Myocyte (in vitro differentiated cells): Measurements from ENCODE around the gene COL4A1. TPM values are rescaled to one million over a fixed set of nuclear protein-coding genes. Genes with fewer than 3 reads are reported as not detected.

Source experiments
- DNase-seq: peaks from one replicate; pipeline ENCODE4 v3.0.0-alpha.2; 2012; ENCODE audit warnings: low read depth
- total RNA-seq: library from RNA; depleted of rRNA; stranded (reverse); fragments of >200 nt; gene quantifications from 2 replicates; pipeline ENCODE4 v1.2.3, GENCODE V29; 2014

The COL4A1 gene
- total RNA-seq, 1 donor from 2014 or later: 128 TPM

DNA sequence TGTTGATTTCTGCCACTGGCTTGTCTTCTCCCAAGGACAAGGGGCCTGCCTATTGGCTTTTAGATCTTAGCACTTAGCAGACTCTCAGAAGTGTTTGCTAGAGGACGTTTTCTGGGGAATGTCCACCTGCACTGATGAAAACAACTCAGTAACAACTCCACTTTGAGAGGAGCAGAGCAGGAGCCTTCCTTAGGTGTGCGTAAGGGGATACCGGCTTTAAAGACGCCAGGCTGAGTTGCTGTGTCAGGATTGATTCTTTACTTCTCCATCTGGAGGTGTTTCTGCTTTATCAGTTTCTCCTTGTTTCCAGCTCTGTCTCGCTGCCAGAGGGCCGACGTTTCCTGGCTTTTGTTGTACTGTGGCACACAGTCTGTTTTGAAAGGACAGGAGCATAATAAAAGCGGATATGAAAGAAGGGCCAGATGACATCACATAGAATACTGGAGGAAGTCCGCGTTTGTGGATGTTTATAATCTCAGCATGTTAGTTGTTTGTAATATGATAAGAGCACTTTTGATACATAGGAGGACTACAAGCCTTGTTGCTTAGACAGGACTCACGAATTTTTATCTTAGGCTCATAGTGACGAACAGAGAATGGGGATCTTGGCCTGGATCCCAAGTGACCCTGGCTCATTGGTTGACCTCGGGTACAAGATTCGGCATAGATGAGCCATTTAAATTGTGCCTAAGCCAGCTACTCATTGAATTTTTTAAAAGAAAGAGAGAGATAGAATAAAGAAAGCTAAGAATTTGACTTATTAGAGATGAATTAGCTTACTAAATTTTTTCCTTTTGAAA is 34.7 kb upstream of the COL4A1 start:
- no peak for DNase-seq

DNA sequence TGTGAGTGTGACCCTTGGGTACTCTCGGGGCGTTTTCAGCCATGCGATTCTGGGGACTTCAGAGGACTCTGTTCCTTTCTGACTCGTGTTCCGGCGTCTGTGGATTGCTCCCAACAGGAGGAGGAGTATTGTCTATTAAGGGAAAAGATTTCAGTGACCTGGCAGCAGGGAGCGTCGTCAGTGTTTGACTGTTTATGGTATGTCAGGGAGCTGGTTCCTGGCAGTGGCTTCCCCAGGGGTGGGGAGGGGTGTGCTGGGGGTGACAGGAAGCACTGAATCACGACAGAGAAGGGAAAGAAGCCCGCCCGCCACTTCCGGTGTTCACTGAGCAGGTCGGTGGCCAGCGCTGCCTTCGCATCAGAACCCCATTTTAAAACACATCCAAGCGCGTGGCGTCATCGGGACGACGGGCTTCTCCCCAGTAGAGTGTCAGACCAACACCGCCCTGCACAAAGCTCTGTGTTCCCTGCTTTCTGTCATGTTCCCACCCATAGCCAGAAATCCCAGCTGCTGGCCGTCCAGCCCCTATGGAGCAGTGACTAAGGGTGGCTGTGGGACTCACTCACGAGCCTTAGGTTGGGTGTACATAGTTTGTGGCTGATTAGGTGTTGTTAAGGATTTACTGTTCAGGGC is 34.0 kb upstream of the COL4A1 start:
- DNase-seq: peak; percentile 51

DNA sequence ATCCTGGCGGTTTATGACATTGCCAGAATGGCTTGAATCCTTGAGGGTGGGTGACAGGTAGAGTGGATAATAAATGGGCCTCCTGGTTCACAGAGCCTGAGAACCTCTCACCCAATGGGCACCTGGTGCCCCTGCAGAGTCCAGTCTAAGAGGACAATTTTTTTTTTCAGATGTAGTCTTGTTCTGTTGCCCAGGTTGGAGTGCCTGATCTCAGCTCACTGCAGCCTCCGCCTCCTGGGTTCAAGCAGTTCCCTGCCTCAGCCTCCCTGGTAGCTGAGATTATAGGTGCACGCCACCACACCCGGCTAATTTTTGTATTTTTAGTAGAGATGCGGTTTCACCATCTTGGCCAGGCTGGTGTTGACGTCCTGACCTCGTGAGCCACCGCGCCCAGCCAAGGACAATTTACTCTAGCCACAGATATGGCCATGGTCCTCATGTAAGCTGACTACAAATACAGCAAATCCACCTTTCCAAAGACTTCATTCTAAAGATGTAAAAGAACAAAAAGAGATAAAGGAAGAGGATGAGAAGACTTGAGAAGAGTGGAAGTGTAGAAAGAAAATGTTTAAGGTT is 33.1 kb upstream of the COL4A1 start:
- DNase-seq: no peak

DNA sequence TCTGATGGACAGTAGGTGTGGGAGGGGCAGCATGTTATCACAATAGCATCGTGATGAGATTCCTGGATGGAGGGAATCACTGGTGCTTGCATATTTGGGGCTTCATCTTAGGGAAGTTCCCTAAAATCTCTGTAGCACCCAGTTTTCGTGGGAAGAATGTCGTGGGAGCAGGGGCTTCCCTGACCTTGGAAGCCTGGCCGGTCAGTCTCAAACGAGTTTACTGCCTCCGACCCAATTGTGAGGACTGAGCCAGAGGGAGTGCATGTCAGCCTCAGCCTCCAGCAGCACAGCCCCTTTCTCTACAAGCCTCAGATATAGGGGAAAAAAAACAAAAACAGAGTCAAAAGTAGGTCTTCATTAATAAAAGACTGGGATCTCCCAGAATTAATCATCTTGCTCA is 32.3 kb upstream of the COL4A1 start:
- DNase-seq: no peak

DNA sequence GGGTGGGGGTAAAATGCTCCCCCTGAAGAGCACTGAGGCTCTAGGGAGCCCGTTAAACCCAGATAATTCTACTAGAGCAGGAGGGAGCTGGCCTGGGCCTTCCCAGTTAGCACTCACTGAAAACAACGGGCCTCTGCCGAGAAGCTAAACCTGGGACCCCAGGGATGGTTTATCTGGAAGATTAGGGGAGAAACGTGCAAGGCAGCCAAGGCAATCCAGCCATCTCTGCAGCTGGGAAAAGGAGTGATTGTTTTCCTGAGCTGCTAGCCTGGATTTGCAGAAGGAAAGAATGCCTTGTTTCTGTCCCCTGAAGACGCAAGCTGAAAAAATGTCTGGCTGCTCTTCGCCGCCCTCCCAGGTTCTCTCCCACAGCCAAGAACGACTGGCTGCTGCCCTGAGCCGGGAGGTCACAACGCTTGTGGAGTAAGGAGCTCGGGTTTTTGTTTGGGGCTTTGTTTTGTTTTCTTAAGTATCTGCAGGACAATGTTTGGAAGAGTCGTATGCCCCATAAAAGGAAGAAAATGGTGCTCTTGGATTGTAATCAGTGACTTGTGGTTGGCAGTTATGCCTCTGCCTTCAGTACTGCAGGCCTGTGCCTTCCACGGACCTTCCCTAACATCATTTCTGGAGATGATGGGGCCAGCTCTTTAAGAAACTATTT is 31.6 kb upstream of the COL4A1 start:
- DNase-seq: no peak

DNA sequence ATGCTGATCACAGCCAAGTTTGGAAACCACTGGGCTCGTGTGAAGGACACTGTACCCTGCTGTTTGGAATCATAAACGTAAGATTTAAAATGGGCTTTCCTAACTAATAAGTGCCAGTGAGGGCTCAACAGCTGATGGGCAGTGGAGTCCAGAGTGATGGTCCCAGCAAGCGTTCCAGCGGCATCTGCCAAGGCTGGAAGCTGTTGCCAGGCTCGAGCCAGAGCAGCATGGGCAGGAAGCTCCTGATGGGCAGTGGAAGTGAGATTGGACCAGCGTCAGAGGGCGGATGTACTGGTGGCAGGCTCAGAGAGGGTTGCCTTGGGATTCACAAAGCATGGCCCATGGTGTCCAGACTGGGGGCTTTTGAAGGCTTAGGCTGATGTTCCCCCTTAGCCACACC is 30.3 kb upstream of the COL4A1 start:
- no peak for DNase-seq

DNA sequence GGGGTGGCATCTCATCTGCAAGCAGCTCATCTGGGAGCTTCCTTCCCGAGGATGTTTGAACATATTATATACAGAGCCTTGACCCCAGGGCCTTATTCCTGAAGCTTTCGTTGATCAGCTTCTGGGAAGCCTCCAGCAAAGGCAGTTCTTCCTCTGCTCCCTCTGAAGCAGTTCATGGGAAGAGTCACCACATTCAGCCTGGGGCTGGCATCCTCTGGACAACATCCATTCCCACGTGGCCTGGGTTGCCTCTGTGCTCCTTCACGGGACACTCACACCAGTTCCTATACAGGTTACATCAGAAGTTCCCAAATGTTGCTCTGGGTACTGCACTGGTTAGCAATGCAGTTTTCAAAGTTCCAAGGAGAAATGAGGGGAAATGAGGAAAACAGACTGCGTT is 29.7 kb upstream of the COL4A1 start:
- no peak for DNase-seq

DNA sequence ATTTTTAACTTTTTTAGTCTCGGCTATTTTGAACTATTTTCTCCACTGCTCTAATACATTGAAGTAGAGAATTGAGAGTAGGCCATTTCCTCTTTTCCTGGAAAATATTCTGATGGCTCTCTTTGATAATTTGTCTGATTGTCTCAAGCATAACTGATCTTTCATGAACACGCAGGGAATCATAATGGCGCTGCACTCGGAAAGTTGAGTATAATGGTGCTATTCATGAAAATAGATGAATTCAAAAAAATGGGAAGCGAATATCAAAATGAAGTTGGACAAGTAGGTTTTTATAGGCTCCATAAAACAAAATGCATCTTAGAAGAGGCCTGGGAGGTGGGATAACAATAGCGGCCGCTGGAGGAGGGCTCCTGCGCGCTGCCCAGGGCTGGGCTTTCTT is 29.2 kb upstream of the COL4A1 start:
- DNase-seq: no peak

DNA sequence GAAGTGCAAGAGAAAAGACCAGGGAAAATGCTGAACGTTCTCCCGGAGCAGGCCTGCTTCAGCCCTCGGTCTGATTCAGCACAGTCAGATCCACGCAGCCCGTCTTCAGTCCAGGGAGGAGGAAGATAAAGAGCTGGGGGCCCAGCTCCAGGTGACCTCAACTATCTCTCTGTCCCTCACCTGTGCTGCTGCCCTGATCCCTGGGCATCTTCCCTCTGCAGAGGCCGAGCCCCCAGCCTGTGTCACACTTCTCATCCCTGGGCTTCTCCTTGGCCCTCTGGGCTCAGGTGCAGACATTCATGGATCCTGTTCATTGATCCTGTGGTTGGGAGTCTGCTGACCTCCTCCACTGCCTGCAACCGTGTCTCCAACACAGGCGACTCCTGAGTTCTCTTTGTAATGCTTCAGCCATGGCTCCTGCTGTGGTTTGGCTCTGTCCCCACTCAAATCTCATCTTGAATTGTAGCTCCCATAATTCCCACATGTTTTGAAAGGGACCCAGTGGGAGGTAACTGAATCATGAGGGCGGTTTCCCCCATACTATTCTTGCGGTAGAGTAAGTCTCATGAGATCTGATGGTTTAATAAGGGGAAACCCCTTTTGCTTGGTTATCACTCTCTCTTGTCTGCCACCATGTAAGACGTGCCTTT is 28.0 kb upstream of the COL4A1 start:
- no peak for DNase-seq

DNA sequence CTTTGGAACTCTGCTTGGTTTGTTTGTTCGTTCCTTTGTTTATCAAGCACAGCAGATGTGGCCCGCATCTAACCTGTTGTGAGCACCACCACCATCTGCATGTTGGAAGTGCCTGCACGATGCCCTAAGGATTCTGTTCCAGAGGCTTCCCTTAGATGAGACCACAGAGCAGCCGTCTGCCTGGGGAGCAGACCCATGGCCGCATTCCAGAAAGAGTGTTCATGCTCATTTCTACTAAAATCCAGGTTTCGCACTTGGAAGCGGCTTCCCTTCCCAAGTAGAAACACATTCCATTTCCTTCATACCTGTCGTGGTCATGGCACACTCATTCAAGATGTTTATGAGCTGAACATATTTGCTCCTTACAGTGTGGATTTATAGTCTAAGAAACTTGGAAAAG is 27.3 kb upstream of the COL4A1 start:
- DNase-seq: peak; percentile 40

DNA sequence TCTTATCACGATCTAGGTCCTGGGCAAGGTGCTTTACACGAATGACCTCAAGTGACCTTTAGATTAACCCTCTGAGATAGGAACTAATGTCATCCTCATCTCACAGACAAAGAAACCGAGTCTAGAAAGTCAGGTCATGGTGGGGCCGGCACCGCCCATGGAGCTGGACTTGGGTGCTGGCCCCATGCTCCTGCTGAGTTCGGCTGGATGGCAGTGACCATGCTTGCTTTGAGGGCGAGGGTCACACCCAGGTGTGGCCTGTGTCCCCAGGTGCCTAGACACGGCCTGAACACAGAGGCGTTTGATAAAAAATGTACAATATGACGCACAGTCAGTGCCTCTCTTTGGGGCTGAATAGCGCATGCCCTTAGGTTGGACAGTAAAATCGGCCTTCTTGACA is 26.9 kb upstream of the COL4A1 start:
- DNase-seq: no peak

DNA sequence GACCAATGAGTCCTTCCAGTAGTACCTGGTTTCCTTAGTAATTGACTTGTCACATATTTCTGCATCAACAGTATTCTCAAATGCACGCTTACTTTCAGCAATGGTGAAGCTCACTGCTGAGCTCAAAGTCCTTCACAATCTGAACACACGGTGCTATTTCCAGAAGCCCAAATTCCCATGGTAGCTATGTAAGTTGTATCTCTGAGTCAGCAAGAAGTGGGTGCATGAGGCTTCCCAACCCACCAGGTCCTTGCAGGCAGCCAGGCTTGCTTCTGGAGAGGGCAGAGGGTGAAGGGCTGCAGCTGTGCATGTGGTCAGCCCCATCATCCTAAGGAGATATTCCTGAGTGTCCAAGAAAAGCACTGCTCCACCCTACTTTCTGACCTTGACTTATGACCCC is 25.8 kb upstream of the COL4A1 start:
- DNase-seq: peak; percentile 83

DNA sequence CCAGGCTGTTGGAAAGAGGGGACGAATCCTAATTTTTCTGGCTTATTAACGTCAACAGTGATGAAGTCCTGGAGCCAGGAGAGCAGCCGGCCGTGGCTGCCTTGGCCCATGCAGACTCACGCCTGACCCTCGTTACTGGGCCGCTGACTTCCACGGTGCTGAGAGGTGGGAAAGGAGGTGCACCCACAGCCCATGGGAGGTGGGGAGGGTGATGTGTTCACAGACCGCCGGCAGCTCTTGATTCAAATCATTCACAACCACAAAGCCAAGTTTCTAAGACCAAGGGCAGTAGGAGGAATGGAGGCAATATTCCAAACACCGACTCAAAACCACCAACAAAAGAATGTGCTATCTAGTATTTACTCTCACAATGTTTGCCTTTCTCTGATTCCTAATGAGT is 24.4 kb upstream of the COL4A1 start:
- DNase-seq: peak; percentile 56

DNA sequence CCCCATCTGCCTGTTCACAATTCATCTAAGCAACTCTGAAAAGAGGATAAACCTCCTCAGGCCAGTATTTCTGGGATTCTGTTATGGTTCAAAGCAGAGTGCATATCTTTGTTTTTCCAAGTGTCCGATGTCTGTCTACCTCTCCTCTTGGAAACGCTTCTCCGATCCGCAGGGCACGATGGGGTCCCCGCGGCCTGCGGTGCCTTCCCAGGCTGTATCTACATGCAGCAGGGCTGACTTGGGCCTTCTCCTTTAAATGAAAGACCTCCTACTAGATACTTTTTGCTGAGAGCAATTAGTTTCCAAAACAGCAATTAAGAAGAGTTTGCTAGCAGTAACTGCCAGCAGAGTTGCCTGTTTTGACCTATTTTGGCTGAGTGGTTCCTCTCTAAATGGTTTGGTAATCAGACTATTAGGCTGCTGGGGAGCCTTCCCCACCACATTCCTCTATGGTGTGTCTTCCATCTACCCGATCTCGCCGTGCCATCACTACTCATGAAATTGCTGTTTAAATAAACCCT is 23.6 kb upstream of the COL4A1 start:
- peak; percentile 37 for DNase-seq

DNA sequence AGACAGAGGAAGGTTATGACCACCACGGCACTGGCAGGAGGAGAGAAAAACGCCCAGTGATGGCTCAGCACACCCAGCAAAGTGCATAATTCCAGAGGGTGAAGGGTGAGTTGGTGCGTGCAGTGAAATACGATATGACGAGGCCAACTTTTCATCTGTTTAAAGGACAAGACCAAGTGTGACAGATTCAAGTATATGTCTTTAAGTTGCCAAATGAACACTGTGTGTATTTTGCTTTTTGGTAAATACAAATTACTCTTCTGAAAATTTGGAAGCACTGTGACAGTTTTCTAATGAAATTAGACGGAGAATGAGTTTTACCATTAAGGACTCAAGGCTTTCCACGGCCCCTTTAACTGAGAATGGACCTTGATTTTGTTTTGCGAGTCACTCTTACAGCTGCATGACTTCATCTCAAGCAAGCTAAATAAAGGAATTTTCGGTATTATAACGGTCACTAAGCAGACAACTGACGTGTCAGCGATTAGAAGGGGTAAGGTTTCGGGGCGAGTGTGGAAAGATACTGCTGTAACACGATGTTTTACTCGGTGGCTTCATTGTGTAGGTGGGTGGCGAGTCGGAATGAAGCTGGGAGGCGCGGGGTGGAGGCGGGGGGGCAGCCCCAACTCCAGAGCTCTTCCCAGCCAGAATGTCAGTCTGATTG is 23.0 kb upstream of the COL4A1 start:
- DNase-seq: peak; percentile 71

DNA sequence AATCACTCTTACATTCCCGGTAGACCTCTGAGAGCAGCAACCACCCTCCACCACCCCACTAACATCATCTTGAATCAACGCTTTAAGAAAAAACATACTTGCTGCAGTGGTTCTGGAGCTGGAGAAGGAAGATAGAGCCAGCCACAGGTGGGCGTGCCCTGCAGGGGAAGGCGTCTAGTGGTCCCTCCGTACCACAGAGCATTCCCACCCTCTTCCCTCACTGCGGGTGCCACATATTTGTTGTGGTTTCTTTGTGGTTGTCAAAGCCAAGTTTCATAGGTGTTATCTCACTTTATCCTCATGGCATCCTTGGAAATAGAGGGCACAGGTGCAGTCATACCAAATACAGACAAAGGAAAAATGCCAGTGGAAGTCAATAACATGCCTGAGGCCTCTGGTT is 22.3 kb upstream of the COL4A1 start:
- DNase-seq: peak; percentile 81

DNA sequence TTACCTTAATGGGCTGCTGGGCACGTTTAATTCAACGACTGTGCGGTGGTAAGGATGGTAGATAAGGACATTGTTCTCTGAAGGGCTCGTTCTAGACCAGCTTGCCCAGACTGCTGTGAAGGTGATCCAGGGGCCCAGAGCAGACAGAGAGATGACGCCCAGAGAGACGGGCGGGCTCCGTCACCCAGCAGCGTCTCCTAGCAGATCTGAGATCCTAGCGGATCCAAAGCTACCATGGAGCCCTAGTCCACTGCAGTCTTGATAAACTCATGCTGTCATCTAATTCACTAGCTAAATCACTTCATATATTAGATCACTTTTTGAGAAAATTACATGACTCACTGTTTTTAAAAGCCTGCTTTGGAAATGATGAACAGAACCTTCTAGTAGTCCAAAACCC is 21.6 kb upstream of the COL4A1 start:
- no peak for DNase-seq

DNA sequence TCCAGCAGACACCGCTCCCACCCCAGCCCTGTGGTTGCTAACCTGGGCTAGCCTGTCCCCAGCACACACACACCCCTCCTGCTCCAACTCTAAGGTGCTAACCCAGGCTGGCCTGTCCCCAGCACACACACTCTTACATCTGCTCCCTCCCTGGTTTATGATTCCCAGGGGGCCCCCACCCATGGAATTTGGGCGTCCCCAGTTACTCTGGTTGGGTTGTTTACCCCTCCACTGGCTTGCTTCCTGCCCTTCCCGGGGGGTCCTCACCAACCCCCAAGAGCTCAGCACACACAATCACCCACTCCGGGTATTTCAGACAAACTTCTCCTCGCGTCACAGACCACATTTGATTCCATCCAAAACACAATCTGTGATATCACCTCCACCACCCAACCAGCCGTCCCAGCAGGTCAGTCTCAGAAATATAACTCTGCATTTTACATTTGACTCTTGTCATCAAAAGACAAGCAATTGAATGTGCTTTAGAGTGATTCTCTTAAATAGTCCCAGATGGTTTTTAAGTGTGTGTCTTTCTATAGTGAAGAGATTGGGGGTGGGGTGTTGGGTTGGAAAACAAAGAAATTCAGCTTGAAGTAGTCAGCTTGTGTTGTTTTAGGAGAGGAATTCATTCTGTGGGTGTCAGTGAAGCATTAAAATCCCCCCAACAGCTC is 20.2 kb upstream of the COL4A1 start:
- DNase-seq: no peak

DNA sequence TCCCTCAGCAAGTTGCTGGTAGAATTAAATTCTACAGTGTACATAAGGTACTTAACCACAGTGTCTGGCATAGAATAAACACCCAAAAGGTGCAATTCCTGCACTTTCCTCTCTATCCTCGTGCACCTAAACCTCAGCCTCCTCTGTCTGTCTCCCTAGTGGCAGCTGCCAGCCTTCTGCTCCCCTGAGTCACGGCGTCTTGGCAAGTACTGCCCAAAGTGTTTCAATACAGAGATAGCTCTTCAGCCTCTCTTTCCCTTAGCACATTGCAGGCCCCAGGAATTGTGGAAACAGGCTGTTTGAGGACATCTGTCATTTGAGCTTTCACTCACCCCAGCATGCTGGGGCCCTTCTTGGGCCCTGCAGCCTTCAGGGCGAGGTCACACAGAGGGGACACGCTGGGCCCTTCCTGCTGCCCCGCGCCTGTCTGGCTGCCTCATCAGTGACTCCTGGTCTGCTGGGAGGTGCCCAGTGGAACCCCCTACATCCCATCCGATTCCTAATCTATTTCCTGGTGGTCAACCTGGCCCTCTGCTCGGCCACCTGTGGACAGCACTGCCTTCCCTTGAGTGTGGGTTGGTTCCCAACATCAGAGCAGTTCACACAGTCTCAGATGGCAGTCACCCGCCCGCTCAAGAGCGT is 19.4 kb upstream of the COL4A1 start:
- peak; percentile 75 for DNase-seq
